GM23338 (cell line): Measurements from ENCODE around the gene WSCD2. TPM values are rescaled to one million over a fixed set of nuclear protein-coding genes. Genes with fewer than 3 reads are reported as not detected.

Experiments used
- ETS1 ChIP-seq: IDR thresholded peaks from 2 replicates; pipeline ENCODE4 v1.6.1; 2016; ENCODE audit warnings: antibody characterized with exemption
- EZH2 ChIP-seq: fragments of 200-600 bp; sonication (generic); IDR thresholded peaks from one replicate; pipeline ENCODE4 v1.8.0; 2017; ENCODE audit warnings: antibody characterized with exemption, mild to moderate bottlenecking, low read depth; ENCODE audit not compliant: unreplicated experiment
- POLR2AphosphoS5 ChIP-seq: IDR thresholded peaks from 2 replicates; pipeline ENCODE4 v1.6.1; 2016; ENCODE audit warnings: antibody characterized with exemption, low read depth
- STAT1 ChIP-seq: IDR thresholded peaks from one replicate; pipeline ENCODE4 v1.6.1; 2016; ENCODE audit warnings: antibody characterized with exemption; ENCODE audit not compliant: unreplicated experiment
- ZNF114 ChIP-seq: fragments of 250-450 bp; sonication (Bioruptor Pico); IDR thresholded peaks from 2 replicates; pipeline ENCODE4 v1.5.0; 2020; ENCODE audit warnings: mild to moderate bottlenecking, moderate library complexity
- polyA plus RNA-seq: library from polyadenylated mRNA; unstranded; fragments of >200 nt; fragmentation: Nextera tagmentation; extraction: Ambion mirVana; gene quantifications from 2 replicates; pipeline ENCODE4 v1.2.1, GENCODE V29; 2016
- total RNA-seq: library from RNA; depleted of rRNA; stranded (reverse); fragments of >200 nt; shearing (Covaris generic); gene quantifications from 2 replicates; pipeline ENCODE4 v1.2.3, GENCODE V29; 2014
- TF ChIP-seq, protein P1 (sequence below): fragments of 250-450 bp; sonication (Bioruptor Pico); IDR thresholded peaks from 2 replicates; pipeline ENCODE4 v1.5.0; 2020; ENCODE audit warnings: mild to moderate bottlenecking, moderate library complexity

WSCD2 gene
- total and polyA plus RNA-seq, 2 experiments from 2014 or later, result 0.66 to 3.1 TPM

GRCh38 chr12:108119126-108119973 is 9.7 kb upstream of the WSCD2 start (continued):
- TF ChIP-seq STAT1 (no peak), EZH2 (no peak), ZNF114 (CRISPR knock-in tag) (no peak), POLR2AphosphoS5 (no peak), ETS1 (no peak)
- TF ChIP-seq, protein P1, sequence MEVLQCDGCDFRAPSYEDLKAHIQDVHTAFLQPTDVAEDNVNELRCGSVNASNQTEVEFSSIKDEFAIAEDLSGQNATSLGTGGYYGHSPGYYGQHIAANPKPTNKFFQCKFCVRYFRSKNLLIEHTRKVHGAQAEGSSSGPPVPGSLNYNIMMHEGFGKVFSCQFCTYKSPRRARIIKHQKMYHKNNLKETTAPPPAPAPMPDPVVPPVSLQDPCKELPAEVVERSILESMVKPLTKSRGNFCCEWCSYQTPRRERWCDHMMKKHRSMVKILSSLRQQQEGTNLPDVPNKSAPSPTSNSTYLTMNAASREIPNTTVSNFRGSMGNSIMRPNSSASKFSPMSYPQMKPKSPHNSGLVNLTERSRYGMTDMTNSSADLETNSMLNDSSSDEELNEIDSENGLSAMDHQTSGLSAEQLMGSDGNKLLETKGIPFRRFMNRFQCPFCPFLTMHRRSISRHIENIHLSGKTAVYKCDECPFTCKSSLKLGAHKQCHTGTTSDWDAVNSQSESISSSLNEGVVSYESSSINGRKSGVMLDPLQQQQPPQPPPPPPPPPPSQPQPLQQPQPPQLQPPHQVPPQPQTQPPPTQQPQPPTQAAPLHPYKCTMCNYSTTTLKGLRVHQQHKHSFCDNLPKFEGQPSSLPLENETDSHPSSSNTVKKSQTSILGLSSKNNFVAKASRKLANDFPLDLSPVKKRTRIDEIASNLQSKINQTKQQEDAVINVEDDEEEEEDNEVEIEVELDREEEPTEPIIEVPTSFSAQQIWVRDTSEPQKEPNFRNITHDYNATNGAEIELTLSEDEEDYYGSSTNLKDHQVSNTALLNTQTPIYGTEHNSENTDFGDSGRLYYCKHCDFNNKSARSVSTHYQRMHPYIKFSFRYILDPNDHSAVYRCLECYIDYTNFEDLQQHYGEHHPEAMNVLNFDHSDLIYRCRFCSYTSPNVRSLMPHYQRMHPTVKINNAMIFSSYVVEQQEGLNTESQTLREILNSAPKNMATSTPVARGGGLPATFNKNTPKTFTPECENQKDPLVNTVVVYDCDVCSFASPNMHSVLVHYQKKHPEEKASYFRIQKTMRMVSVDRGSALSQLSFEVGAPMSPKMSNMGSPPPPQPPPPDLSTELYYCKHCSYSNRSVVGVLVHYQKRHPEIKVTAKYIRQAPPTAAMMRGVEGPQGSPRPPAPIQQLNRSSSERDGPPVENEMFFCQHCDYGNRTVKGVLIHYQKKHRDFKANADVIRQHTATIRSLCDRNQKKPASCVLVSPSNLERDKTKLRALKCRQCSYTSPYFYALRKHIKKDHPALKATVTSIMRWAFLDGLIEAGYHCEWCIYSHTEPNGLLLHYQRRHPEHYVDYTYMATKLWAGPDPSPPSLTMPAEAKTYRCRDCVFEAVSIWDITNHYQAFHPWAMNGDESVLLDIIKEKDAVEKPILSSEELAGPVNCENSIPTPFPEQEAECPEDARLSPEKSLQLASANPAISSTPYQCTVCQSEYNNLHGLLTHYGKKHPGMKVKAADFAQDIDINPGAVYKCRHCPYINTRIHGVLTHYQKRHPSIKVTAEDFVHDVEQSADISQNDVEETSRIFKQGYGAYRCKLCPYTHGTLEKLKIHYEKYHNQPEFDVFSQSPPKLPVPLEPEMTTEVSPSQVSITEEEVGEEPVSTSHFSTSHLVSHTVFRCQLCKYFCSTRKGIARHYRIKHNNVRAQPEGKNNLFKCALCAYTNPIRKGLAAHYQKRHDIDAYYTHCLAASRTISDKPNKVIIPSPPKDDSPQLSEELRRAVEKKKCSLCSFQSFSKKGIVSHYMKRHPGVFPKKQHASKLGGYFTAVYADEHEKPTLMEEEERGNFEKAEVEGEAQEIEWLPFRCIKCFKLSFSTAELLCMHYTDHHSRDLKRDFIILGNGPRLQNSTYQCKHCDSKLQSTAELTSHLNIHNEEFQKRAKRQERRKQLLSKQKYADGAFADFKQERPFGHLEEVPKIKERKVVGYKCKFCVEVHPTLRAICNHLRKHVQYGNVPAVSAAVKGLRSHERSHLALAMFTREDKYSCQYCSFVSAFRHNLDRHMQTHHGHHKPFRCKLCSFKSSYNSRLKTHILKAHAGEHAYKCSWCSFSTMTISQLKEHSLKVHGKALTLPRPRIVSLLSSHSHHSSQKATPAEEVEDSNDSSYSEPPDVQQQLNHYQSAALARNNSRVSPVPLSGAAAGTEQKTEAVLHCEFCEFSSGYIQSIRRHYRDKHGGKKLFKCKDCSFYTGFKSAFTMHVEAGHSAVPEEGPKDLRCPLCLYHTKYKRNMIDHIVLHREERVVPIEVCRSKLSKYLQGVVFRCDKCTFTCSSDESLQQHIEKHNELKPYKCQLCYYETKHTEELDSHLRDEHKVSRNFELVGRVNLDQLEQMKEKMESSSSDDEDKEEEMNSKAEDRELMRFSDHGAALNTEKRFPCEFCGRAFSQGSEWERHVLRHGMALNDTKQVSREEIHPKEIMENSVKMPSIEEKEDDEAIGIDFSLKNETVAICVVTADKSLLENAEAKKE (CRISPR knock-in tag), result no peak
